WI38 (cell line): ENCODE data around the gene DNAI4.

ENCODE experiments used
- H3K4me3 ChIP-seq: 2 replicates; pipeline ENCODE4 v1.5.1; 2011; ENCODE audit warnings: low read depth, mild to moderate bottlenecking, control low read depth, low read length
- CTCF ChIP-seq: IDR thresholded peaks from 2 replicates; pipeline ENCODE4 v1.5.1; 2012; ENCODE audit warnings: low read depth, mild to moderate bottlenecking, control low read depth, low read length

DNAI4 gene

GRCh38 chr1:66933887-66934700 lies 9.4 kb upstream of the DNAI4 start:
- no peak for TF ChIP-seq CTCF
- no peak overlapping the region for H3K4me3 ChIP-seq

- H3K4me3 ChIP-seq = 0 out of 2 replicates have a peak overlapping the region, but pooled peaks have one; percentile 6
- TF ChIP-seq CTCF = no peak
These were observed 7.6 kb upstream of the DNAI4 start for GRCh38 chr1:66932291-66932690.

DNA sequence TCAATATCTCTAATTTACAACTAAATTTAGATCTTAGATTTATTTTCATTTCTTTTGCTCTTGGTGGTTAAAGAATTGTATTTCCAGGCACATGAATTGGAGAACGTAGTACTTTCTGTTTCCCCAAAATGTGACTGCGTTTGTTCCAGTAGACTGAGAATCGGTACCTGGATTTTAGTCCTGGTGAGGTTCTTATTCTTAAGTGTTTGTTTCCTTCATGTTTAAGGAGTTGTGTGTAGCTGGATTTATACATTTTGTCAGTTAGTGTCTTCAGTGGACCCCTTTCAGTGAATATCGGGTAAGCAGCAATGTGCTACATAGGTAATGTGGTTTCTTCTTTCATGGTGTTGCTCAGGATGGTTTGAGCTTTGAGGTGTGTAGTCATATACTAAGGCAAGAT lies 6.9 kb upstream of the DNAI4 start:
- no peak for TF ChIP-seq CTCF
- H3K4me3 ChIP-seq = peak overlapping the region; percentile 87

DNA sequence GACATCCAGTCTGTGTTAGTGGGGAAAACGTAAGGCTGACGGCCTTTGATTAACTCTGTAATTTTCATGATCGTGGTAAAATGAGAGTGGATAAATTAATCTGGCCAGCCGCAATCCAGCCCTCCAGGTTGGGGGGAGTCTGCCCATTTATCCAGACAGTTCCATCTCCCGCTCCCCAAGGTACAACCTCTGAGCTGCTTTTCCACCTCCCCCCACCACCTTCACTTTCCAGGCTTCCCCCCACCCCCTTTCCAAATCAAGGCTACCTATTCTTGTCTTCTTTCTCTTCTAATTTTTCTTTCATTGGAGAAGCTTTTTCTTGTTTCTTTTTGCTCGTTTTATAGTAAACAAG lies 6.1 kb upstream of the DNAI4 start:
- H3K4me3 ChIP-seq = peak overlapping the region; percentile 87
- TF ChIP-seq CTCF = no peak

- TF ChIP-seq CTCF = no peak
- H3K4me3 ChIP-seq = peak overlapping the region; percentile 87
These were observed 5.6 kb upstream of the DNAI4 start for GRCh38 chr1:66929999-66930822.

- TF ChIP-seq CTCF = no peak
- peak overlapping the region; percentile 87 for H3K4me3 ChIP-seq
These were observed 5.0 kb upstream of the DNAI4 start for GRCh38 chr1:66929691-66929998.

DNA sequence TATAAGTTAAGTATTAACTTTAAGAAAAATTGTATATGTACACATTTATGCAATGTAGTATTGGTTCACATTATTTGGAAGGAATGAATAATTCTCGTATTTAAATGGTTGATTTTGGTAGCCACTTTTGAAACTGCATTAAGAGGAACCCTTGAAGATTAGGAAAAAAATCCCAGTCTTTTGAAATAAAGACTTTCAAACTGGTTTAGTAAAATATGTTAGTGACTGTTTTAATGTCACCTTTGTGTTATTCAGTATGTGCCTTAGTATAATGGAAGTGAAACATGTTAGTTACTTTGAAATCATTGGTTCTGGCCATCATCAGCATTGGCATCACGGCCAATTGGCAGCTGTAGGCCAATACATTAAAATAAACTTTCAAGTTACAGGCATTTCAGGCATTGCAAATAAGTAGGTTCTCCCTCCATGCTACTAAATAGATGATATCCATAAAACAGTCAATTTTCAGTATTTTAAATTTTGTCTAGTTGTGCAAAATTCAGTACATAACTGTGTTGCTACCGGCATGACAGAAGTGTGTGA lies 4.6 kb upstream of the DNAI4 start:
- peak overlapping the region; percentile 87 for H3K4me3 ChIP-seq
- no peak for TF ChIP-seq CTCF
